ENCODE data around the gene RAMP2.

DNA sequence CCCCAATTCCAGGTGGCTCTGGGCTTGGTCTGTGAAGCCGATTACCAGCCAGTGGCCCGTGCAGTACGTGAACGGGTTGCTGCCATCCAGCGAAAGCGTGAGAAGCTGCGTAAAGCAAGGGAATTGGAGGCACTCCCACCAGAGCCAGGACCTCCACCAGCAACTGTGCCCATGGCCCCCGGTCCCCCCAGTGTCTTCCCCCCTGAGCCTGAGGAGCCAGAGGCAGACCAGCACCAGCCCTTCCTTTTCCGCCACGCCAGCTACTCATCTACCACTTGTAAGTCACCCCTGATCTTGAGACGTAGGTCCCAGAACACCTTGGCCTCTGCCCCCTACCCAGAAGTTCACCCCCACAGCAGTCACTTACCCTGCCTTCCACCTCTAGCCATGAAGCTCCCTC, 26.2 kb downstream of the RAMP2 start:
- TF ChIP-seq, protein P1, sequence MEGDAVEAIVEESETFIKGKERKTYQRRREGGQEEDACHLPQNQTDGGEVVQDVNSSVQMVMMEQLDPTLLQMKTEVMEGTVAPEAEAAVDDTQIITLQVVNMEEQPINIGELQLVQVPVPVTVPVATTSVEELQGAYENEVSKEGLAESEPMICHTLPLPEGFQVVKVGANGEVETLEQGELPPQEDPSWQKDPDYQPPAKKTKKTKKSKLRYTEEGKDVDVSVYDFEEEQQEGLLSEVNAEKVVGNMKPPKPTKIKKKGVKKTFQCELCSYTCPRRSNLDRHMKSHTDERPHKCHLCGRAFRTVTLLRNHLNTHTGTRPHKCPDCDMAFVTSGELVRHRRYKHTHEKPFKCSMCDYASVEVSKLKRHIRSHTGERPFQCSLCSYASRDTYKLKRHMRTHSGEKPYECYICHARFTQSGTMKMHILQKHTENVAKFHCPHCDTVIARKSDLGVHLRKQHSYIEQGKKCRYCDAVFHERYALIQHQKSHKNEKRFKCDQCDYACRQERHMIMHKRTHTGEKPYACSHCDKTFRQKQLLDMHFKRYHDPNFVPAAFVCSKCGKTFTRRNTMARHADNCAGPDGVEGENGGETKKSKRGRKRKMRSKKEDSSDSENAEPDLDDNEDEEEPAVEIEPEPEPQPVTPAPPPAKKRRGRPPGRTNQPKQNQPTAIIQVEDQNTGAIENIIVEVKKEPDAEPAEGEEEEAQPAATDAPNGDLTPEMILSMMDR (IDR thresholded peaks at IDR 0.05), result no peak
- TF ChIP-seq POLR2A (IDR thresholded peaks at IDR 0.05), result no peak
- TF ChIP-seq POLR2AphosphoS5 (IDR thresholded peaks at IDR 0.05), result no peak
